Activated gamma-delta T cell (primary cell): ENCODE measurements around the gene LRFN3.
A peak's percentile ranks its signal among the peaks of the same experiment; 100 is the strongest.
"Not testable (repeated sequence)": the region's sequence is repeated elsewhere in the genome, so short reads cannot be mapped to it uniquely, and the experiment has no call there.

ENCODE experiments used
- DNase-seq: peaks from one replicate; lab custom pipeline; 2025; lab: John Stamatoyannopoulos, UW

LRFN3 gene

GRCh38 chr19:35938282-35939224 is 2.4 kb downstream of the LRFN3 start:
- DNase-seq = no peak

- no peak for DNase-seq
Measured at GRCh38 chr19:35939307-35940077, 3.3 kb downstream of the LRFN3 start.

GRCh38 chr19:35940078-35940775 is 4.1 kb downstream of the LRFN3 start:
- DNase-seq = no peak

GRCh38 chr19:35940839-35941238 is 4.7 kb downstream of the LRFN3 start:
- DNase-seq = no peak

GRCh38 chr19:35942235-35942634 is 6.1 kb downstream of the LRFN3 start:
- DNase-seq = no peak

- DNase-seq = no peak
Measured at GRCh38 chr19:35943321-35944301, 7.4 kb downstream of the LRFN3 start.

GRCh38 chr19:35944556-35944955 is 8.4 kb downstream of the LRFN3 start:
- no peak for DNase-seq

GRCh38 chr19:35945121-35945790 is 9.1 kb downstream of the LRFN3 start:
- no peak for DNase-seq

- no peak for DNase-seq
Measured at GRCh38 chr19:35946203-35946602, 10.0 kb downstream of the LRFN3 start.

GRCh38 chr19:35949131-35949530 is 13.0 kb downstream of the LRFN3 start:
- DNase-seq = no peak

GRCh38 chr19:35955881-35956634 is 19.9 kb downstream of the LRFN3 start:
- no peak for DNase-seq

GRCh38 chr19:35957411-35957810 is 21.2 kb downstream of the LRFN3 start:
- not testable (repeated sequence) for DNase-seq

- DNase-seq = no peak
Measured at GRCh38 chr19:35958660-35959039, 22.5 kb downstream of the LRFN3 start.

- DNase-seq = peak; percentile 58
Measured at GRCh38 chr19:35959040-35959967, 23.1 kb downstream of the LRFN3 start.

- DNase-seq = no peak
Measured at GRCh38 chr19:35959968-35960320, 23.8 kb downstream of the LRFN3 start.

GRCh38 chr19:35960432-35960972 is 24.3 kb downstream of the LRFN3 start:
- no peak for DNase-seq

GRCh38 chr19:35963514-35963913 is 27.3 kb downstream of the LRFN3 start:
- no peak for DNase-seq

GRCh38 chr19:35966771-35967170 is 30.6 kb downstream of the LRFN3 start:
- DNase-seq = no peak
